Right cardiac atrium (tissue), 5 donors: Measurements from ENCODE around the gene CEP112. TPM values are rescaled to one million over a fixed set of nuclear protein-coding genes. Genes with fewer than 3 reads are reported as not detected.
"Not testable (repeated sequence)": the region's sequence is repeated elsewhere in the genome, so short reads cannot be mapped to it uniquely, and the experiment has no call there.

Experiments used
- ATAC-seq, 2 donors: fragments of 200-7000 bp; cut with Tn5 transposase; one replicate each; pipeline versions ENCODE4 v1.8.0 to v1.9.1; 2020; ENCODE audit warnings: moderate library complexity in 2 of 2, mild to moderate bottlenecking in 1 of 2
- DNase-seq, 3 donors: peaks; one replicate each; pipeline ENCODE4 v3.0.0-alpha.2; 2020
- H3K27ac ChIP-seq: one replicate; pipeline ENCODE4 v1.5.1; 2013; ENCODE audit warnings: mild to moderate bottlenecking, low read length, control low read depth, moderate library complexity
- H3K27me3 ChIP-seq: one replicate; pipeline ENCODE4 v1.6.1; 2013; ENCODE audit not compliant: control insufficient read depth, insufficient read depth
- H3K4me1 ChIP-seq: one replicate; pipeline ENCODE4 v1.6.1; 2013; ENCODE audit warnings: low read length; ENCODE audit not compliant: control insufficient read depth, insufficient read depth
- H3K4me3 ChIP-seq: one replicate; pipeline ENCODE4 v1.5.1; 2013; ENCODE audit warnings: low read length, control low read depth
- H3K9me3 ChIP-seq: one replicate; pipeline ENCODE4 v1.6.1; 2013; ENCODE audit warnings: low read length; ENCODE audit not compliant: control insufficient read depth
- WGBS: extraction: QIAGEN DNeasy Blood & Tissue Kit; methylation state at CpG from one replicate; pipeline ENCODE4 v1.1.7; 2013; 5-methylcytosine and 5-hydroxymethylcytosine counted together
- intact Hi-C, 4 donors: fragments of 100-400 bp; cut with DNase I; formaldehyde crosslinking; loops; one replicate each; pipeline versions ENCODE4 v1.11.0 to v1.14.0; 2022 to 2023
- polyA plus RNA-seq: library from polyadenylated mRNA; stranded (reverse); fragments of 200-250 nt; gene quantifications from one replicate; pipeline ENCODE4 v1.2.3, GENCODE V29; 2013
- total RNA-seq, 4 donors: library from RNA; stranded (reverse); fragmentation: NEBNext Ultra II Directional; extraction: Animal tissue kit (Norgen Biotek cat#: 25700); gene quantifications; one replicate each; pipeline ENCODE4 v1.2.1, GENCODE V29; 2021
- donor health status: healthy with polysubstance abuse.
- donor health status: DM: no; HTN: yes; CAD: no.
- donor health status: DM: no; HTN: no; CAD: no.
- donor health status: DM: no; HTN: yes; CAD: no; lungs with severe emphysema.
- donor health status: DM: yes; HTN: yes; CAD: no.

The CEP112 gene
- total and polyA plus RNA-seq, 5 donors = 11.1 to 23.1 (median 18.0) TPM

- intact Hi-C loops = no loop called here
- 32% methylated on average over 11 of the region's 11 CpGs for WGBS
- Histone ChIP-seq H3K4me3 (no peak overlapping the region), H3K4me1 (no peaks in the 10 kb centered on the region), H3K9me3 (no peaks in the 10 kb centered on the region), H3K27me3 (no peaks in the 10 kb centered on the region), H3K27ac (no peak overlapping the region)
- DNase-seq = no peak
- peak; percentile 59 to 61 for ATAC-seq
These were observed 493.4 kb downstream of the CEP112 start for GRCh38 chr17:65698381-65699061.

GRCh38 chr17:65697661-65698060, 494.3 kb downstream of the CEP112 start:
- intact Hi-C loops = no loop called here
- no peak for ATAC-seq
- no peak for DNase-seq
- Histone ChIP-seq H3K27me3 (no peaks in the 10 kb centered on the region), H3K27ac (no peak overlapping the region), H3K9me3 (no peaks in the 10 kb centered on the region), H3K4me1 (no peaks in the 10 kb centered on the region), H3K4me3 (no peak overlapping the region)
- 95% methylated on average over 4 of the region's 4 CpGs for WGBS

GRCh38 chr17:65696739-65697394, 495.1 kb downstream of the CEP112 start:
- ATAC-seq (no peak), DNase-seq (no peak)
- Histone ChIP-seq H3K27ac (no peak overlapping the region), H3K4me3 (no peak overlapping the region), H3K4me1 (no peaks in the 10 kb centered on the region), H3K9me3 (no peaks in the 10 kb centered on the region), H3K27me3 (no peaks in the 10 kb centered on the region)
- intact Hi-C loops = no loop called here
- WGBS = 85% methylated on average over 6 of the region's 6 CpGs

- WGBS = 72% methylated on average over 3 of the region's 3 CpGs
- intact Hi-C loops = no loop called here
- Histone ChIP-seq H3K4me1 (no peaks in the 10 kb centered on the region), H3K27ac (no peak overlapping the region), H3K9me3 (no peaks in the 10 kb centered on the region), H3K4me3 (no peak overlapping the region), H3K27me3 (no peaks in the 10 kb centered on the region)
- ATAC-seq (no peak), DNase-seq (no peak)
These were observed 497.3 kb downstream of the CEP112 start for GRCh38 chr17:65694601-65695000.

GRCh38 chr17:65690626-65691310, 501.2 kb downstream of the CEP112 start:
- WGBS = 89% methylated on average over 6 of the region's 6 CpGs
- Histone ChIP-seq H3K27ac (no peak overlapping the region), H3K4me3 (no peak overlapping the region), H3K27me3 (no peaks in the 10 kb centered on the region), H3K4me1 (peaks cover 2% of the 10 kb centered on the region), H3K9me3 (no peaks in the 10 kb centered on the region)
- intact Hi-C loops = no loop called here
- ATAC-seq = no peak
- no peak for DNase-seq

GRCh38 chr17:65688307-65688706, 503.6 kb downstream of the CEP112 start:
- DNase-seq (no peak), ATAC-seq (no peak)
- H3K27me3 ChIP-seq = no peaks in the 10 kb centered on the region
- no peak overlapping the region for H3K27ac ChIP-seq
- H3K4me3 ChIP-seq = no peak overlapping the region
- no peaks in the 10 kb centered on the region for H3K9me3 ChIP-seq
- intact Hi-C loops = no loop called here
- peaks cover 2% of the 10 kb centered on the region for H3K4me1 ChIP-seq
- 91% methylated on average over 2 of the region's 2 CpGs for WGBS

- WGBS = 97% methylated on average over 1 of the region's 1 CpG
- intact Hi-C loops = no loop called here
- DNase-seq (no peak), ATAC-seq (no peak)
- Histone ChIP-seq H3K9me3 (no peaks in the 10 kb centered on the region), H3K27ac (no peak overlapping the region), H3K27me3 (no peaks in the 10 kb centered on the region), H3K4me1 (peaks cover 2% of the 10 kb centered on the region), H3K4me3 (no peak overlapping the region)
These were observed 506.8 kb downstream of the CEP112 start for GRCh38 chr17:65685110-65685509.

GRCh38 chr17:65684631-65685030, 507.3 kb downstream of the CEP112 start:
- peaks cover 2% of the 10 kb centered on the region for H3K4me1 ChIP-seq
- intact Hi-C loops = no loop called here
- H3K27me3 ChIP-seq = no peaks in the 10 kb centered on the region
- H3K4me3 ChIP-seq = no peak overlapping the region
- DNase-seq (no peak), ATAC-seq (no peak)
- H3K27ac ChIP-seq = no peak overlapping the region
- WGBS = 89% methylated on average over 4 of the region's 4 CpGs
- H3K9me3 ChIP-seq = no peaks in the 10 kb centered on the region

GRCh38 chr17:65683428-65683827, 508.5 kb downstream of the CEP112 start:
- WGBS = 87% methylated on average over 7 of the region's 7 CpGs
- Histone ChIP-seq H3K4me3 (no peak overlapping the region), H3K27ac (no peak overlapping the region), H3K9me3 (no peaks in the 10 kb centered on the region), H3K4me1 (peaks cover 2% of the 10 kb centered on the region), H3K27me3 (no peaks in the 10 kb centered on the region)
- DNase-seq (no peak), ATAC-seq (no peak)
- intact Hi-C loops = no loop called here

- intact Hi-C loops, H3K4me3 ChIP-seq, H3K27me3 ChIP-seq, H3K9me3 ChIP-seq, ATAC-seq, H3K27ac ChIP-seq, DNase-seq, H3K4me1 ChIP-seq: not testable (repeated sequence)
- 86% methylated on average over 5 of the region's 5 CpGs for WGBS
These were observed 510.2 kb downstream of the CEP112 start for GRCh38 chr17:65681763-65682162.

GRCh38 chr17:65679165-65679845, 512.6 kb downstream of the CEP112 start:
- Histone ChIP-seq H3K27me3 (no peaks in the 10 kb centered on the region), H3K4me3 (no peak overlapping the region), H3K4me1 (no peaks in the 10 kb centered on the region), H3K27ac (no peak overlapping the region), H3K9me3 (no peaks in the 10 kb centered on the region)
- ATAC-seq = no peak
- intact Hi-C loops = no loop called here
- 63% methylated on average over 3 of the region's 3 CpGs for WGBS
- no peak for DNase-seq
